ENCODE results near the gene INTS6.

The INTS6 gene

DNA sequence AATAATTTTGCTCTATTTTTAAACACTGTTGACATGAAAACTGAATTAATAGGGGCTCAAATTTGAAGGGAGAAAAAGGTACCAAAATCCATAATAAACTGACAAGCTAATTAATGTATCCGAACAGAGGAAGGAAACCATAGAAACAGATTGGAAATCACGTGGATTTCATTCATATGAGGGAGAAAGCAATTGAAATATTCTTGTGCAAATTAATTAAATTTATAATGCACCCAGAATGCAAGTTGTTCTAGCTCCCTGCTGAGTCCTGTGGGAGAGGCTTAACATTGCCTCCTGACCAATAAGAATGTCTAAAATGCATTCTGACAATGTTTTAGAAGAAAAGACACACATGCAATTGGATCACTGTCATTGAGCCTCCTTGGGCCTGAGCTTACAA lies 131.0 kb downstream of the INTS6 start:
- POLR2A ChIA-PET, result interaction anchor here (1.1 kb wide), 1 partner anchor 131 kb away, joined by 4 read pairs; the partner anchor contains the start of gene INTS6
- DNase-seq (ENCODE audit: extremely low spot score), result no peak
- TF ChIP-seq, protein P1, sequence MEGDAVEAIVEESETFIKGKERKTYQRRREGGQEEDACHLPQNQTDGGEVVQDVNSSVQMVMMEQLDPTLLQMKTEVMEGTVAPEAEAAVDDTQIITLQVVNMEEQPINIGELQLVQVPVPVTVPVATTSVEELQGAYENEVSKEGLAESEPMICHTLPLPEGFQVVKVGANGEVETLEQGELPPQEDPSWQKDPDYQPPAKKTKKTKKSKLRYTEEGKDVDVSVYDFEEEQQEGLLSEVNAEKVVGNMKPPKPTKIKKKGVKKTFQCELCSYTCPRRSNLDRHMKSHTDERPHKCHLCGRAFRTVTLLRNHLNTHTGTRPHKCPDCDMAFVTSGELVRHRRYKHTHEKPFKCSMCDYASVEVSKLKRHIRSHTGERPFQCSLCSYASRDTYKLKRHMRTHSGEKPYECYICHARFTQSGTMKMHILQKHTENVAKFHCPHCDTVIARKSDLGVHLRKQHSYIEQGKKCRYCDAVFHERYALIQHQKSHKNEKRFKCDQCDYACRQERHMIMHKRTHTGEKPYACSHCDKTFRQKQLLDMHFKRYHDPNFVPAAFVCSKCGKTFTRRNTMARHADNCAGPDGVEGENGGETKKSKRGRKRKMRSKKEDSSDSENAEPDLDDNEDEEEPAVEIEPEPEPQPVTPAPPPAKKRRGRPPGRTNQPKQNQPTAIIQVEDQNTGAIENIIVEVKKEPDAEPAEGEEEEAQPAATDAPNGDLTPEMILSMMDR (IDR thresholded peaks at IDR 0.05; ENCODE audit: control extremely low read depth, extremely low read depth, low read depth, missing control alignments), result no peak
- CTCF ChIA-PET, result interaction anchor here (0.9 to 2.2 kb wide), 6 partner anchors 10 to 494 kb away, joined by 3 to 8 read pairs (median 4); no protein-coding TSS in a partner anchor

DNA sequence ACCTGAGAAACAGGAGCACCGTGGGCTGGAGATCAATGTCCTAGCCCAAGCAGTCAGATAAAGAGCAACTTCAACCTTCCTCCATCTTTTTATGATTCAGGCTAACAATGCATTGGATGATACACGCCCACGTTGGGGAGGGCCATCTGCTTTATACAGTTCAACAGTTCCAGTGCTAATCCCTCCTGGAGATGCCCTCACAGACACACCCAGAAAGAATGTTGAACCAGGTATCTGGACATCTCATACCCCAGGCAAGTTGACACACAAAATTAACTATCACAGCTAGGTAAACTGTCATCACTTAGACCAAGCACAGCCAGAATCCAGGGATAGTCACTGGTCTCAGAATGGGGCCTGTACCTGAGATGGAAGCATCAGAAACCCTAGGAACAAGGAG lies 134.0 kb downstream of the INTS6 start:
- no peak for DNase-seq (ENCODE audit: extremely low spot score)
- ChIA-PET POLR2A (no interaction called here), CTCF (interaction anchor here (0.9 to 1.8 kb wide), 4 partner anchors 10 to 479 kb away, joined by 3 to 5 read pairs (median 4); no protein-coding TSS in a partner anchor)
- TF ChIP-seq, protein P1 (IDR thresholded peaks at IDR 0.05; ENCODE audit: control extremely low read depth, extremely low read depth, low read depth, missing control alignments), result no peak

DNA sequence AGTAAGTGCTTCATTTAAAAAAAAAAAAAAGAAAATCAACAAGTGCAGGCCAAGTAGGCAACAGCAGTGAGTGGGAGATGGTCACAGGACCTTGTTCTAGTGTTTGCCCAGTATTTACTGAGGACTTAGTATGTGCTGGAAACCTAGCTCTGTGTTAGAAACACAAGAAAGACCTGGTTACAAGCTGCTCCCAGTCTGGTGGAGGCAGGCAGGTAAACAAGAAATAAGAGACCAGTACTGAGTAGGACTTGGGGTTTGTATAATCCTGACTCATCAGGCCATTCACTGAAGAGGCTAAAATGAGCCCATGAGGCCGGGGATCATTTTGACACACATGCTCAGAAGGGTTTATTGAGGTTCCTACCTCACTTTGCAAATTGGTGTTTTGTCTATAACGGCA lies 134.8 kb downstream of the INTS6 start:
- TF ChIP-seq, protein P1 (IDR thresholded peaks at IDR 0.05; ENCODE audit: control extremely low read depth, extremely low read depth, low read depth, missing control alignments), result no peak
- DNase-seq (ENCODE audit: extremely low spot score), result no peak
- ChIA-PET CTCF (interaction anchor here (1.1 to 1.8 kb wide), 3 partner anchors 27 to 480 kb away, joined by 4 to 5 read pairs (median 4); no protein-coding TSS in a partner anchor), POLR2A (no interaction called here)

DNA sequence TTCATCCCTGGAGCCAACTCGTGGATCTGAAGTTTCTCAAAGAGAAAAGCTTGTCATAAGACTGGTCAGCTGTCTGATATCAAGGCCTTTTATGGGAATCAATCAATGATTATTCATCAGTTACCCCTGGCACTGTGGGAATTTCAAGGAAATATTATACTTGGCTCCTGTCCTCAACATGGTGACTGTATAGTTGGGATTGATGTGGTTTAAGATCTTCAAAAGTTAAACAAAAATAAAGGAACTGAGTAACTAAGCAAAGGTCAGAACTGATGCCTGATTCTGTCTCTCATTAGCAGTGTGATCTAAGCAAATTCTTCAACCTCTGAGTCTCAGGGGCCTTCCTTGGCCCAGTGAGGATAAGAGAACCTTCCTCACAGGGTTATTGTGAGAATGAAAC lies 135.6 kb downstream of the INTS6 start:
- POLR2A ChIA-PET, result no interaction called here
- CTCF ChIA-PET, result interaction anchor here (2.8 kb wide), 1 partner anchor 31 kb away, joined by 9 read pairs; no protein-coding TSS in a partner anchor
- no peak for DNase-seq (ENCODE audit: extremely low spot score)
- TF ChIP-seq, protein P1 (IDR thresholded peaks at IDR 0.05; ENCODE audit: control extremely low read depth, extremely low read depth, low read depth, missing control alignments), result no peak

DNA sequence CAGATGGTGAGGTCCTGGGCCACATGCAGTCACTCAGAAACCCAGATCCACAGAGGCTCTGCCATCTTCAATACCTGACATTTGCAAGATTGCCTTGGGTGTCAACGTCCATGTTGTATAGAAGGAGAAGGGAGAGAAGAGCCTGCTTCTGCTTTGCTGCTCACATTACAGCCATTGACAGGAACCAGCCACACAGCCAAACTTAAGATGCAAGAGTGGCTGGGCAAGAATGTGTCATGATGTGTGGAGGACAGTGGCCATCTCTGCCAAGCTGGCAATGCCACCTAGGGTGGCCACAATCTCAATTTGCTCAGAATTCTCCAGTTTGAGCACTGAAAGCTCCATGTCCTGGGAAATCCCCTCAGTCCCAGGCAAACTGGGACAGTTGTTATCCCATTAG lies 139.2 kb downstream of the INTS6 start:
- DNase-seq (ENCODE audit: extremely low spot score), result no peak
- ChIA-PET CTCF (interaction anchor here (1.2 to 1.3 kb wide), 2 partner anchors 11 kb away, joined by 3 read pairs; no protein-coding TSS in a partner anchor), POLR2A (no interaction called here)
- TF ChIP-seq, protein P1 (IDR thresholded peaks at IDR 0.05; ENCODE audit: control extremely low read depth, extremely low read depth, low read depth, missing control alignments), result no peak

DNA sequence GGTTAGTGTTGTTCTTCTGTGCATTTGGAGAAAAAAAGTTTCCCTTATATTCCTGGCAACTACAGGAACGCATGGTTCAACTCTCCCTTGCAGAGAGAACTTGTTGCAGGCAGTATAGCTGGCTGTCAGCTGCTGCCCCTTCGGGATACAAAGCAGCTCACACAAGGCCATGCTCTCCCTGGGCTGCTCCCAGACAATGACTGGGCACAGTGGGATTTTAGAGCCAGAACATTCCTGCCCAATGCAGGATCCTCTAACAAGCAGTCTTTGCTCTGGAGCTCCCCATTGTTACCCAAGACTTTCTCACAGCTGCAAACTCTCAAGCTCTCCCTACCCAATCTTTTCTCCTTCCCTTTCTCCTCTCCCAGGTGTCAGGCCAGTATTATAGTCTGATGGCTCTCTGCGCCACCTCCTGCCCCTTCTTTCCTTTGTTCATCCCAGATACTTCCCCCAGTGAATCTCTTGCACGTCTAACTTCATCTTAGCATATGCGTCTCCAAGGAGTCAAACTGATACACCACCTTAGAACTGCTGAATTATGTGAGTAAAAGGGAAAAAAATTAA lies 140.8 kb downstream of the INTS6 start:
- CTCF ChIA-PET, result interaction anchor here (0.9 to 1.6 kb wide), 2 partner anchors 14 to 25 kb away, joined by 3 to 12 read pairs; no protein-coding TSS in a partner anchor
- DNase-seq (ENCODE audit: extremely low spot score), result no peak
- POLR2A ChIA-PET, result no interaction called here
- TF ChIP-seq, protein P1 (IDR thresholded peaks at IDR 0.05; ENCODE audit: control extremely low read depth, extremely low read depth, low read depth, missing control alignments), result no peak

All from GM10248 (cell line).